ENCODE data around the gene DCDC2.
"Not testable (repeated sequence)": the region's sequence is repeated elsewhere in the genome, so short reads cannot be mapped to it uniquely, and the experiment has no call there.

DNA sequence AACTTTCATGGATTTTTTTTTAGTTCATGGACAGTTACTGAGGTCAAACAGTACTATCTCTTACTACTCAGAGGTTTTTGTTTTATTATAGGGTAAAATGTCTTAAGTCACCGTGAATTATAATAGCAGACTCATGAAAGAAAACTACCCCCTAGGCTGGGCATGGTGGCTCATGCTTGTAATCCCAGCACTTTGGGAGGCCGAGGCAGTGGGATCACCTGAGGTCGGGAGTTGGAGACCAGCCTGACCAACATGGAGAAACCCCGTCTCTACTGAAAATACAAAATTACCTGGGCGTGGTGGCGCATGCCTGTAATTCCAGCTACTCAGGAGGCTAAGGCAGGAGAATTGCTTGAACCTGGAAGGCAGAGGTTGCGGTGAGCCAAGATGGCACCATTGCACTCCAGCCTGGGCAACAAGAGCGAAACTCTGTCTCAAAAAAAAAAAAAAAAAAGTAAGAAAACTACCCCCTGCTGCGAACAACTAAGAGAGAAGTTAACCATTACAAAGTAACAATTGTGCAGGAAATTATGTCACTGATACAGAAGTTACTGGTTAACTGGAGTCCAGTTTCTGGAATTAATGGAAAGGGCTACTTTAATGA, 25.1 kb upstream of the DCDC2 start:
- TF ChIP-seq SUZ12 (IDR thresholded peaks at IDR 0.05); SP1 (IDR thresholded peaks at IDR 0.05); LEF1 (IDR thresholded peaks at IDR 0.05; ENCODE audit: borderline replicate concordance): not testable (repeated sequence)

Data from HEK293T (cell line).